Measurements from ENCODE around the gene GLT1D1.
"Not testable (repeated sequence)": the region's sequence is repeated elsewhere in the genome, so short reads cannot be mapped to it uniquely, and the experiment has no call there.

The GLT1D1 gene

DNA sequence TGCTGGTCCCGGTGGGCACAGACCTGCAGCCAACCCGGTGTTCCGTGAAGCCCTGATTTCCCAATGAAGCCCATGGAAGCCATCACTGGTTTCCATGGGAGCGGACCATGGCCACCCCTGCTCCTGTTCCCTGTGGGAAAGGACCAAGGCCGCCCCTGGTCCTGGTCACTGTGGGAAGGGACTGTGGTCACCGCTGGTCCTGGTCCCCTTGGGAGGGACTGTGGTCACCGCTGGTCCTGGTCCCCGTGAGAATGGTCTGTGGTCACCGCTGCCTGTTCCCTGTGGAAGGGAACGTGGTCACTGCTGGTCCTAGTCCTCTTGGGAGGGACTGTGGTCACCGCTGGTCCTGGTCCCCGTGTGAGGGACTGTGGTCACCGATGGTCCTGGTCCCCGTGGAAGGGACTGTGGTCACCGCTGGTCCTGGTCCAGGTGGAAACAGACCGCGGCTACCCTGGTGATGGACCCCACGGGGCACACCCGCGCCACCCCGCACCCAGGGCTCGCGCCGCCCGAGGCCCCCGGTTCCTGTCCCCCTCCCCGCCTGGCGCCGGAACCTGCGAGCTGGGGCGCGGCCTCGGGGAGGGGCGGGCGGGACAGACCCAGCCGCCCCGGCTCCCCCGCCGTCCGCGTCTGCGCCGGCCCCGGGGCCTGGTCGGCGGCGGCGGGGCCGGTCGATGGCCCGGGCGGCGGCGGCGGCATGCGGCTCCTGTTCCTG is at the start of gene GLT1D1:
GLT1D1 (plus strand) TSS at position 594 of the 715 bp plus-strand sequence; CDS start at position 698, 104 bp downstream.
- no peak for DNase-seq

DNA sequence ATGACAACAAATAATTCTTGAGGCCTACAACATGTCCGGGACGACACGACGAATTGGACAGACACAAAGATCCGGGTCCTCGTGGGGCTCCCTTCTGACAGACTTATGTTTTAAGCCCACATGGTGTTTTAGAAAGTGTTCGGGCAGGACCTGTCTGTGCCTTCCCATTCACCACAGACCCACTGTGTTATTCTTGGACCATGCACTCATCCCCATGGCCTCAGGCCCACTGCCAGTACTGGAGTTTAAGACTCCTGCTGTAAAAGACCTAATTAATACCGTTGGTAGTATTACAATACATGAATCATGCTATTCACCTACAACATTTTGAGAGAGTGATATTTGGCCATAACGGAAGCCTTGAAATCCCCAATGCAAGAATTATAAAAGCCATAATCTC is 49.5 kb upstream of the GLT1D1 start:
- DNase-seq, result no peak

DNA sequence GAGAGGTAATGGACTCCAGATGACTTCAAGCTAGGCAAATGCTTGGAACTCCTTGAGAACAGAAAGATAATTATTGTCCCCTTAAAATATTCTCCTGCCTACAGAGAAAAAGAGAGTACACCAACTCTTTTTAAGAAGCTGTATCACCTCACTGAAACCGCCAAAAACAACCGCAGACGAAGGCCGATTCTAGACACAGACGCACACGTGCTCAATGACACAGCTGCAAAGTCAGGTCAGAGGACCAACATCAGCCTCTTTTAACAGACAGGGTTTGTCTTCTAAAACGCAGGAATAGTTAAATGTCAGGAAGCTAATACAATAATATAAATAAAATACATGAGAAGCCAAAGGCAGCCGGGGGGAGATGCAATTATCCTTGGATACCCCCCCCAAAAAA is 48.5 kb upstream of the GLT1D1 start:
- no peak for DNase-seq

DNA sequence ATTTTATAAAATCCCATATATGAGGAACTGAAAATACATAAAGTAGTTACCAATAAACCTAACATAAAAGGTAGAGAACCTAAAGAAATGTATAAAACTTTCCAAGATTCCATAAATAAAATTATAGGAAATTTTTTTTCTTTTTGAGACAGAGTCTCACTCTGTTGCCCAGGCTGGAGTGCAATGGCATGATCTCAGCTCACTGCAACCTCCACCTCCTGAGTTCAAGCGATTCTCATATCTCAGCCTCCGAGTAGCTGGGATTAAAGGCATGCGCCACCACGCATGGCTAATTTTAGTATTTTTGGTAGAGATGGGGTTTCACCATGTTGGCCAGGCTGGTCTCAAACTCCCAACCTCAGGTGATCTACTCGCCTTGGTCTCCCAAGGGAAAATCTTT is 47.9 kb upstream of the GLT1D1 start:
- DNase-seq, result not testable (repeated sequence)

DNA sequence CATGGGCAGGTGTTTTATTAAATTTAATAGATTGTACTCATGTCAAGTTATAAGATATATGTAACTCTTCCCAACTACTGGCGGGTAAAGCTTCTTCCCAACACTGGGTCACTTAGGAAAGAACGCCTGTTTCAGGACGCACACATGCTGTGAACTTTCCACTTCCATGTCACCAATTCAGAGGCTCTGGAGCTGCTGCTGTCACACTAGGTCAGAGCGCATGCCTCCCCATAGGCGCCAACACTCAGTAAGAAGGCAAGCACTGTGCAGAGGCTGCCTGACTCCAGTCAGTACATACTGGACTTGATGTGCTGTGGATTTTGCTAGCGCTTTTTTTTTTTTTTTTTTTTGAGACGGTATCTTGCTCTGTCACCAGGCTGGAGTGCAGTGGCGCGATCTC is 46.7 kb upstream of the GLT1D1 start:
- DNase-seq, result no peak

DNA sequence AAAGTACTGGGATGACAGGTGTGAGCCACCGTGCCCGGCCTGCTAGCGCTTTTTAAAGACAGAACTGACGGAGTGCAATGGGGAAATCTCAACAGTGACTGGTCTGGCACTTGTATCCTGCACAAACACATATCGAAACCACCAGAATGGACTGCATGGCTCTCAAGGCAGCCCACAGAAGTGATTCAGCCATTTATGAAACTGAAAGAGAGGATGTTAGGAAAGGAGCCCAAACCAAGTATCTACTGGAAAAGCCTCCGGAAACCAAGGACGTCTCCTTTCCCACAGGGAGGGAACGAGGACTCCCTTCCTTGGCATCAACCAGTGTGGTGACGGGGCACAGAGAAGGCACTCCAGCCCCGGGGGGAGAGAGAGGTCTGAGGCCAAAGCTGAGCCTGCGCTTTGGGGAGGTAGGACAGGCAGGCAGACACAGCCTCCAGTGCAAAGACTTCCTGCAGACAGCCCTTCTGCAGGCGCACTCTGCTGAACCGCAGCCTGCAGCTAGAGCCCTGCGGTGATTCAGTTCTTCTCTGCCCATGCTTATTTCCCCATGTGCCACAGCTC is 46.0 kb upstream of the GLT1D1 start:
- DNase-seq, result no peak

DNA sequence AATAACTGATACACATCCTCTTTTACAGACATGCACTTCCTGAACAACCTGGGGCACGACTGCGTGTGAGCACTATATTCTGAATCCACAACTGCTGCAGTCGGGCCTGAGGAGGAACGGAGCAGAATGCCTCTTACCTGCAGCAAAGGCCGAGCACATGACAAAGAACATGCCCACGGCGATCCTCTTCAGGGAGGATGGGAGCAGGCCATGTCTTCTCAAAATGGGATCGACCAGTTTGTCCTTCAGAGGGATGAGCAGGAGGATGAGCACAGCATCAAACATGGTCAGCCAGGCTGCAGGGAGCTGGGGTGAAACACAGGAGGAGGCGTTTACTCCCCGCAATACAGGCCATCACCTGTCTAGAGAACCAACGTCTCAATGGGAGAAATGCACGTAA is 44.6 kb upstream of the GLT1D1 start:
- DNase-seq, result no peak

DNA sequence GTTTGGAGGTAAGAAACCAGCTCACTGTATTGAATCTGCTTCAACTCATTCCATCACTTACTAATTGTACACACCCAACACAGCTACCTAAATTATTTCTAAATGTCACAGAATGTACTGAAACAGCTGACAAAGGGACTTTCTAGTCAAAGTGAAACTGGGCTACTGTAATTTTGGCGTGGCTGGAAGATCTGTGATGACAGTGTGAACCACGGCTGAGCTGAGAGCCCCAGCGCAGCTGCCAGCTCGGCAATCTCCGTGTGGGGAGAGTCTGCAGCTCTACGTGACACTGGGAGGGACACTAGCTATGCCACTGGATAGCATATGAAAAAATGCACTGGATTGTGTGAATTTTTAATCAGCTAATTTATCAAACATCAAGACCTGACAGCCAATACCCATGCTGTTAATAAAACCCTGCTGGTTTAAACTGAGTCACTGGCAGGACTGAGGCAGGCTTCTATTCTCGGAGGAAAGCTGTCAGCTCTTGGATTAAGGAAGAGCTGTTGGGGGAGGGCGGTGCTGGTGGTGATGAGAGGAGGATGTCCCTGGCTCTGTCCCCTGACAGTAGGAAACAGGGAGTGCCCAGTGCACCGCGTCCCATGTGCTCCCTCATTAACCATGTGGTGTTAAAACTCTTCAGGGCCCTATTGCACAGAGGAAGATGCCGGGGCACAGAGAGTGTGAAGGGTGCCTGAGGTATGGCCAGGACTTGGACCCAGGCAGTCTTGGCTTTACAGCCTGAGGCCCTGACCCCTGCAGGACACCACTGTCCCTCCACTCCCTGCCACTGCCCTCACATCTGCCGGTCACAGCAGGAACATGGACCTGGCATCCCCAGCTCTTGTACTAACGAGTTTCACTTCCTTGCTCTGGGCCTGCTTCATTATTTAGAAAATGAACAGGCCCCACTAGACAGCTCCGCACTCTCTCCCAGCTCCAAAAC is 42.8 kb upstream of the GLT1D1 start:
- no peak for DNase-seq

DNA sequence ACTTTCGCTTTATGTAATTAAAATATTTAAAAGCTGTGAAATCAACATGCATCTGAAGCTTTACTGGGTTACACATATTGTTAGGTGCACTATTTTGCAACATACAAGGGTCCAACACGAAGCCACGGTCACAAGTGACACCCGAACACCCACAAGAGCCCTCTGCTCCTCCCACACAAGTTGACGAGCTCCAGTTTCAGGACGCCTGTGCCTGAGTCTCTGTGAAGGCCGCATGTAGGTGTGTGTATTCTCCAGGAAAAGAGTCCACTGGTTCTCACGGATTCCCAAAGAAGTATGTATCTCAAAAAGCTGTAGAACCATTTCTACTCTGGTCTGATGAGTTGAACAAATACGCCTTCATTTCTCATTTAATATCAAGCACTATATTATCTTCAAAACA is 41.5 kb upstream of the GLT1D1 start:
- no peak for DNase-seq

DNA sequence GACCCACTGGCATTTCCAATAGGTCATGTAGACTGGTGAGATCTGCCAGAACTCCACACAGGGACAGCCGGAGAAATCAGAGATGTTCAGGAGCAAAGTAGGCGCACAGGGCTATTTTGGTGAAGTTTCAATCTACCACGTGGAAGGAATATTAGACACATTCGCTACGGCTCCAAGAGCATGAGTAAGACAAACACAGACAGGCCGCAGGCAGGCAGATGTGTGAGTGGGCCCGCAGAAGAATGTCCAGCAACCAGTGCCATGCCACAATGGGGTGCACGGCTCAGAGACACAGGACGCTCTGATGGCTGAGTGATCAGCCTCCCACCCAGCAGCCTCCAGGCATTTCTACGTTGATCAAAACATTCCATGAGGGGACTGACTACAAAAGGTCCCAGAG is 39.9 kb upstream of the GLT1D1 start:
- no peak for DNase-seq

DNA sequence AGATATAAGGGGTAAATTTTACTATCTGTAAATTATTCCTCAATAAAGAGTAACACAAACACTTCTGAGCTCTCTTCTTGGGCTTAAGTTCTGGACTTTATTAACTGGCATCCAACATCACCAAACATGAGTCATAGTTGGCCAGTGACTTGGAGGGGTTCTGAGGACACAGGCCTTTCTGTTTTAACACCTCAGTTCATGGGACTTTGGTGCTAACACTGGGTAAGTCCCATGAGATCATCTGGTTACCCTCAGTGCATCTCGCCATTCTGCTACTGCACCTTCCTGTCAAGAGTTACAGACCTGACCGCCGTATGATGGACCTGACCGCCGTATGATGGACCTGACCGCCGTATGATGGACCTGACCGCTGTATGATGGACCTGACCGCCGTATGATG is 39.4 kb upstream of the GLT1D1 start:
- DNase-seq, result no peak

DNA sequence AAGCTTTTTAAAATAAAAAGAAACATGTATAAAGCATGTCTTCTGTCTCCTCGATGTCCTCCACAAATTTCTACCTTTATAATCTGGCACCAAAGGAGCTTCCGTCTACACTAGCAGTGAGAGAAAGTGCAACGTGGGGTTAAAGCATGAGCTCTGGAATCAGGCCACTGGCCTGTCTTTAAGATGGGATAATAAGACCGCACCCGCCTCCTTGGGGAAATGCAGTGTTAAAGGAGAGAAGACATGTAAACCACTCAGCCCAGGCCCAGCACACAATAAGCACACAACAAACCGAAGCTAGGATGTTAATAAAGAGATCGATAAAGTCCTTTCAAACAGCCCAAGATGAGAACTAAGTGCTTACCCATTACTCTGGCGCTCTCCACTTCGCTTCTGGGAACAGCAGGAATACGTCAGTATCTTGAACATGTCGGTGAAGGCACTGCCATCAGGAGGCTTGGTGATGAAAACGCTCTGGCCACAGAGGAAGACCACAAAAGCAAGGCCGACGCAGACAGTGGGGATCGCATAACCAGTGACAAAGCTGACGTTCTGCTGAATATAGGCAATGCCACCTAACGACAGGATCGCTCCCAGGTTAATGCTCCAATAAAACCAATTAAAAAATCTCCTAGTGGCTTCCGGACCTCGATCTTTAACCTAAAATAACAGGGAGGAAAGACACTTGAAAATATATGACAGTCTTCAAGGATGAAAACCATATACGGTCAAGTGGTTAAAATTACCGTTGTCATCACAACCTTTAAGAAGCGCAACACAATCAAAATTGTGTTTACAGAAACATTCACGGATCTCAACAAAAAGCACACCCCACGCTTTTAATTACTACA is 38.6 kb upstream of the GLT1D1 start:
- no peak for DNase-seq

DNA sequence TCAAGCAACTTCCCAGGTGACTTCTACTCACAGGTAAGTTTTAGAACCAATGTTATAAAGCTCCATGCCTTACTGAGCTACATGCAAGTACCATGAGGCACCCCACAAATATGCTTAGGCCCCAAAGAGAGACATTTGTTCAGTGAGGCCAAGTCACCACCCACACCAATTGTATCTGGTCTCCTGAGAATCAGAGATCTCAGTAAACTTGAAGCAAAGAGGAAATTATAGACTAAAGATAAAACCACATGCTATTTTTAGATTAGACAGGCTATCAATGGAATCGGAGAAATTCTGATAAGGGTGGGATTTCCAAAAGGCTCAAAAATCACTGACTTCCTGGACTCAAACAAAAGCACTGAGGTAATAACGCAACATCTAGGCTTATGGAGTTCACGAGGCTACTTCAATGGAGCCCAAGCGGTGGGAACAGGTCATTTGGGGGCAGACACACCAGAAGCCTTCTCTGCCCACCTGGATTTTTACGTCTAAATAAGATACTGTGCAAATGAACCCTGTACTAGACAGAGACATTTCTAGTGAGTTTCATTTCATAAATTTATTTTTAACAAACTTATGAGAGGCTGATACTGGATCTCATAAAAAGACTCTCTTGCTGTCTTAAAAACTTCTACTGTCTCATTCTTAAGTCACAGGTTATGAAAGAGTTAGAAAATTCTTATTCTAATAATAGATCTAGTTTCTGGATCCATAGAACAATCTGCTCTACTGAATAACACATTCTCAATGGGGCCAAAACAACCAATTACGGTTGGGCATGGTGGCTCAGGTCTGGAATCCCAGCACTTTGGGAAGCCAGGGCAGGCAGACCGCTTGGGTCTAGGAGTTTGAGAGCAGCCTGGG is 37.3 kb upstream of the GLT1D1 start:
- no peak for DNase-seq

DNA sequence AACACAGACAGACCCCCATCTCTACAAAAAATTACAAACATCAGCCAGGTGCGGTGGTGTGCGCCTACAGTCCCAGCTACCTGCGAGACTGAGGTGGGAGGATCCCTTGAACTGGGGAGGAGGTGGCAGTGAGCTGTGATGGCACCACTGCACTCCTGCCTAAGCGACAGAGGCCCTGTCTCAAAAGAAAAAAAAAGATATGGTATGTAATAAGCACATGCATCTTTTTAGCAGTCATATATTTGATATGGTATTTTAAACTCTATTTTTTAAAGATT is 36.7 kb upstream of the GLT1D1 start:
- DNase-seq, result no peak

DNA sequence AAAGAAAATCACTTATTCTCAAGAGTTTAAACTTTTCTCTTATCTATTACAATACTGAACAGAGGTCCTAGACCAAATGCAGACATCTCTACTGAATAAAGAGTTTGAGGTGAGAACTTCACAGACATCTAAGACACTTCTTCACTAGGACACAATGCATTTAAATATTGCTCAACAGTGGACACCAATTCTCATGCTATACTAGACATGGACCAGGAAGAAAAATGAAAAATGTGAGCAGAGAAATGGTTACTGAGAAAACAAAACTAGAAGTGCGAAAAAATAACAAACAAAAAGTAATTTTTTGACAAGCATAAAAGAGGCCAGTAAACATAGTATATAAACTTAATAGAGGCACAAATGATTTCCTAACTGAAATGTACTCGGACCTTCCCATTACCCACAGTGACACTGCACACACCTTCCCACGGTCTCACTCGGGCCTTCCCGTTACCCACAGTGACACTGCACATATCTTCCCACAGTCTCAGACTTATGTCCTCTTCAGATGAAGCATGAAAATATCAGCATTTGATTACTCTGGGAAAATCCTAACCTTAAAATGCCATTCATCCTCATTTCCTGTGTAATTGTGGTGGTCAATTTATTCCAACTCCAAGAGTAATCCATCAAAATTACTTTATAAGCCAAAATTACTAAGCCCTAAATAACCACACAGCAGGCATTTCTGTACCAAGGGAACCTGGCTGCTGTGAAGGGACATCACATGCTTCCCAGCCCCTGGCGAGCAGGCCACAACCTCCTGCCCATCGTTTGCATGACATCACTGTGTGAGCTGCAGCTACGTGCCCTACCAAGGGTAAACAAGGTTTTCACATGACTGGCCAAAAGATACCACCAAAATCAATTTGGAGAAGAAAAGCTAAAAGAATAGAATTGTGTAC is 35.9 kb upstream of the GLT1D1 start:
- DNase-seq, result peak; percentile 9

DNA sequence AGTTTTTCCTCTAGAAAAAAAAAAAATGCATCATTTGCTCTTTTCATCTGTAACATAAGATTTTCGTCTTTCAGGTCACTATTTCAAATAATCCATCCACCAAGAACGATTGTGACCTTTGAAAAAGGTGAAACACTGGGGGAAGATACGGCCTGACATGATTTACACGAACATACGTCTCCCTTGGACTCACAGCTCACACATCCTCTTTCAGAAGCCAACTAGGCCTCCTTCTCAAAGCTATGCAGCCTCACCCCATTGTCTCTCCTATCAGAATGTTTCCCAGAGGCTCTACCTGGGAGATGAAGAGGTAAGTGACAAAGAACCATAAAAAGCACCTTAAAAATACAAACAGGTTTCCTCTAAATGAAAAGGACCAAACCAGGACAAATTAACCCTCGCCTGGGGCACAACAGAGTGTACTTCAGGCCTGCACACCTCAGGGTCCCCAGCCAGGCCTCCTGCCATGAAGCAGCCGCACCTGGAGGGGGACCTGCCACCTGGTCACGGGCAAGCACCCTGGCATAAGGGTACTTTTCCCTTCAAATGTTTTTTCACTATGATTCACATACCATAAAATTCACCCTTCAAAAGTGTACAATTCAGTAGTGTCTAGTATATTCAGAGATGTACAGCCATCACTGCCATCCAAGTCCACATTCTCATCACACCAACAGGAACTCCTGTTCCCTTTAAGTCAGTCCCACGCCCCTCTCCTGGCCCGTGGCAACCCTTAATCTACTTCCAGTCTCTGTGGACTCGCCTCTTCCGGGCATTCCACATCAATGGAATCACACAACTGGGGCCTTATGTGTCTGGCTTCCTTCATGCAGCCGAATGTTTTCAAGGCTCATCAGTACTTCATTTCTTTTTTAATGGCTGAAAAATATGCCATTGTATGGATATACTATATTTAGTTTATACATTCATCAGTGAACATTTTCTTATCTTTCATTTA is 34.9 kb upstream of the GLT1D1 start:
- no peak for DNase-seq

DNA sequence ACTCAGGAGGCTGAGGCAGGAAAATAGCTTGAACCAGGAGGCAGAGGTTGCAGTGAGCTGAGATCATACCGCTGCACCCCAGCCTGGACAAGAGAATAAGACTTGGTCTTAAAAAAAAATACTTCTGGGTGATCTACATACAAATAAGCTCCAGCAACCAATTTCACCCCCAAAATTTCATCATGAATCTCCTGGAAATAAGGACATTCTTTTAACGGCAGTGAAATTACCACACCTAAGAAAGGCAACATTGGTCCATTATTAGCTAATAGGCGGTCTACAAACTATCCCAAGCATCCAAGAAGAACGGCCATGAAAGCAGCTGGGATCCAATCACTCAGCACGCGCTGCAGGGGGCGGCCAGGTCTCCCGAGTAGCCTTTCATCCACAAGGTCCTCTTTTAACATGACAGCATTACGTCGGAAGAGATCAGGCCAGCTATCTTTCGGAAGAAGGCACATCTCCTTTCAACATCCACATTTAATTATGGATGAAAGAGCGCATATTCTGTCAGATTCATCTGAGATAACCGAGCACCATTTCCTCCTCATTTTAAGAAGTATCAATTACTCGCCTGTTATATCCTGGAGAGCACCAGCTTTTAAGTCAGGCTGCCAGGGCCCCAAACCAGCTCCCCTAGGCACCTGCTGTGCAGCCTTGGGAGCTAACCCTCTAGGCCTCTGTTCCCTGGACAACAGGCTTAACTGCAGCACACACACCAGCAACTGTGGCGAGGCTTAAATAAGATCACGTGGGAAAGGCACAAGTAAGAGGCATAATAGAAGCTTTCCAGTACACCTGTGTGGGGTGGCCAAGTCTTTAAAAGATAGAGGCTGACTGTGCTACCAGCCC is 33.8 kb upstream of the GLT1D1 start:
- no peak for DNase-seq

DNA sequence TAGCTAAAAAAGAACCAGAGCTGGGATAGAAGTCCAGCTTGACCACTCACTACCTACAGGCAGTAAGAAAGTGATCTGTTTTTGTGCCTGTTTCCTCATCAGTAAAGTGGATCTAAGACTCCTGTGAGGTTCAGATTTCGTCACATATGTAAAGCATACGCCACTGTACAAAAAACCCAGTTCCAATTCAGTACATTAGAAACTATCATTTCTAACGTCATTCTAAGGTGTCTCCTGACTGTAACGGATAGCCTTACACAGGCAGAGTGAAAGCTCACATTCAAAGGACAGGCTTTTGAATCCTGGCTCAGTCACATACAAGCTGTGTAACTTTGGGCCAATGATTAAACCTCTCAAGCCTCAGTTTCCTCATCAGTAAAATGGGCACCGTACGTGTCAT is 33.0 kb upstream of the GLT1D1 start:
- DNase-seq, result no peak

All from NCI-H2029 treated with DMSO at 0.1 percent for 48 hours (cell line).